Measurements from ENCODE around the gene COPB2.

- TF ChIP-seq CTCF (IDR thresholded peaks at IDR 0.05) (no peak), POLR2AphosphoS5 (IDR thresholded peaks at IDR 0.05) (no peak), POLR2A (IDR thresholded peaks at IDR 0.05) (no peak)
Measured at GRCh38 chr3:139320551-139321309, 68.7 kb downstream of the COPB2 start.
